ENCODE data around the gene CPEB1. TPM values are rescaled to one million over a fixed set of nuclear protein-coding genes. Genes with fewer than 3 reads are reported as not detected.

CPEB1 gene
- total and polyA plus RNA-seq, 2 of the 13 experiments (the other 11 are each of a cell fraction or from before 2014, with no cell fraction given): 0.03 to 0.07 TPM

GRCh38 chr15:82530606-82531379 is 116.4 kb downstream of the CPEB1 start (continued):
- no peak for TF ChIP-seq ZNF781 (CRISPR knock-in tag; IDR thresholded peaks at IDR 0.05; ENCODE audit: borderline replicate concordance, not compliant biosample characterization)
- no peak for TF ChIP-seq SUZ12 (IDR thresholded peaks at IDR 0.05; ENCODE audit: low read depth, low read length)
- no peak for TF ChIP-seq FOXM1 (CRISPR knock-in tag; IDR thresholded peaks at IDR 0.05)
- no peak for TF ChIP-seq ZNF430 (CRISPR knock-in tag; IDR thresholded peaks at IDR 0.05)
- TF ChIP-seq ZNF615 (CRISPR knock-in tag; IDR thresholded peaks at IDR 0.05; ENCODE audit: borderline replicate concordance): no peak
- TF ChIP-seq RAD21 (CRISPR knock-in tag; IDR thresholded peaks at IDR 0.05): peak; percentile 73
- no peak for TF ChIP-seq ATAD3A (CRISPR knock-in tag; IDR thresholded peaks at IDR 0.05)
- TF ChIP-seq, protein P1, sequence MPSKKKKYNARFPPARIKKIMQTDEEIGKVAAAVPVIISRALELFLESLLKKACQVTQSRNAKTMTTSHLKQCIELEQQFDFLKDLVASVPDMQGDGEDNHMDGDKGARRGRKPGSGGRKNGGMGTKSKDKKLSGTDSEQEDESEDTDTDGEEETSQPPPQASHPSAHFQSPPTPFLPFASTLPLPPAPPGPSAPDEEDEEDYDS (CRISPR knock-in tag; IDR thresholded peaks at IDR 0.05): peak; percentile 29; the same call in 1 of the 2 replicates
- no peak for TF ChIP-seq YEATS4 (CRISPR knock-in tag; IDR thresholded peaks at IDR 0.05; ENCODE audit: borderline replicate concordance)
- TF ChIP-seq CREM (IDR thresholded peaks at IDR 0.05): no peak
- no peak for TF ChIP-seq CREM (CRISPR knock-in tag; IDR thresholded peaks at IDR 0.05)
- no peak for TF ChIP-seq PRMT3 (CRISPR knock-in tag; IDR thresholded peaks at IDR 0.05; ENCODE audit: borderline replicate concordance, low read depth)
- TF ChIP-seq NFIB (CRISPR knock-in tag; IDR thresholded peaks at IDR 0.05; ENCODE audit: borderline replicate concordance): no peak
- no peak for TF ChIP-seq CEBPZ (IDR thresholded peaks at IDR 0.05; ENCODE audit: low read length)
- TF ChIP-seq THAP11 (CRISPR knock-in tag; IDR thresholded peaks at IDR 0.05): 0 out of 2 replicates have a peak, but pooled peaks have one; percentile 27
- TF ChIP-seq NCOA5 (CRISPR knock-in tag; IDR thresholded peaks at IDR 0.05): no peak
- TF ChIP-seq ARHGAP35 (CRISPR knock-in tag; IDR thresholded peaks at IDR 0.05; ENCODE audit: borderline replicate concordance): no peak
- TF ChIP-seq, protein P2, sequence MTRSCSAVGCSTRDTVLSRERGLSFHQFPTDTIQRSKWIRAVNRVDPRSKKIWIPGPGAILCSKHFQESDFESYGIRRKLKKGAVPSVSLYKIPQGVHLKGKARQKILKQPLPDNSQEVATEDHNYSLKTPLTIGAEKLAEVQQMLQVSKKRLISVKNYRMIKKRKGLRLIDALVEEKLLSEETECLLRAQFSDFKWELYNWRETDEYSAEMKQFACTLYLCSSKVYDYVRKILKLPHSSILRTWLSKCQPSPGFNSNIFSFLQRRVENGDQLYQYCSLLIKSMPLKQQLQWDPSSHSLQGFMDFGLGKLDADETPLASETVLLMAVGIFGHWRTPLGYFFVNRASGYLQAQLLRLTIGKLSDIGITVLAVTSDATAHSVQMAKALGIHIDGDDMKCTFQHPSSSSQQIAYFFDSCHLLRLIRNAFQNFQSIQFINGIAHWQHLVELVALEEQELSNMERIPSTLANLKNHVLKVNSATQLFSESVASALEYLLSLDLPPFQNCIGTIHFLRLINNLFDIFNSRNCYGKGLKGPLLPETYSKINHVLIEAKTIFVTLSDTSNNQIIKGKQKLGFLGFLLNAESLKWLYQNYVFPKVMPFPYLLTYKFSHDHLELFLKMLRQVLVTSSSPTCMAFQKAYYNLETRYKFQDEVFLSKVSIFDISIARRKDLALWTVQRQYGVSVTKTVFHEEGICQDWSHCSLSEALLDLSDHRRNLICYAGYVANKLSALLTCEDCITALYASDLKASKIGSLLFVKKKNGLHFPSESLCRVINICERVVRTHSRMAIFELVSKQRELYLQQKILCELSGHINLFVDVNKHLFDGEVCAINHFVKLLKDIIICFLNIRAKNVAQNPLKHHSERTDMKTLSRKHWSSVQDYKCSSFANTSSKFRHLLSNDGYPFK (CRISPR knock-in tag; IDR thresholded peaks at IDR 0.05; ENCODE audit: borderline replicate concordance): no peak
- no peak for TF ChIP-seq ZNF468 (CRISPR knock-in tag; IDR thresholded peaks at IDR 0.05)
- no peak for TF ChIP-seq ZNF260 (CRISPR knock-in tag; IDR thresholded peaks at IDR 0.05; ENCODE audit: borderline replicate concordance, low read depth)
- no peak for TF ChIP-seq SRF (IDR thresholded peaks at IDR 0.05; ENCODE audit: low read depth, low read length)
- TF ChIP-seq ZSCAN22 (CRISPR knock-in tag; IDR thresholded peaks at IDR 0.05): no peak

All from HepG2 (cell line).